ENCODE results near the gene DOCK1. TPM values are rescaled to one million over a fixed set of nuclear protein-coding genes. Genes with fewer than 3 reads are reported as not detected.

Gene DOCK1
- polyA plus RNA-seq, 1 donor, result 29.5 TPM

DNA sequence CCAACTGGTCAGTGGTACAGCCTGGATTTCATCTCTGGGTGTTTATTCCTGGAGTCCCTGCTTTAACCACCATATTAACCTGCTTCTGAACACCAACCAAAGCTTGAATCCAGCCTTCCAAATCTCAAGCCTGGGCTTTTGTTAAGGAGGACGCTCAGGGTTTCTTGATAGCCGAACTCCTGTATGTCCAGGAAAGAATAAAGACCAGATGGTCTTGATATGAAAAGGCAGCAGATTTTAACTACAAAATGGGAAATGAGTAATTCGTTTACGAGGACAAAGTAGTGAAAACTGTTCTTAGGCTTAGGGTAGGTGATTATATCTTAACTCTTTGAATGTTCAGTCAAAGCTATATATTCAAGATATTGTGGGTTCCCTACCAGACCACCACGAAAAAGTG lies 420.3 kb downstream of the DOCK1 start:
- H3K4me3 ChIP-seq (ENCODE audit: low read length), result no peak overlapping the region
- H3K4me1 ChIP-seq (ENCODE audit: control insufficient read depth, insufficient read depth, low read length), result no peaks in the 10 kb centered on the region
- no peaks in the 10 kb centered on the region for H3K9me3 ChIP-seq (ENCODE audit: control insufficient read depth, low read depth, low read length)
- no peak overlapping the region for H3K27ac ChIP-seq (ENCODE audit: low read length)
- 80% methylated on average over 1 of the region's 5 CpGs for WGBS (ENCODE audit: insufficient coverage, low lambda C conversion rate)
- DNase-seq, result no peak
- H3K27me3 ChIP-seq (ENCODE audit: control insufficient read depth, insufficient read depth, low read length), result no peaks in the 10 kb centered on the region
- H3K36me3 ChIP-seq (ENCODE audit: control insufficient read depth, insufficient read depth, low read length), result no peaks in the 10 kb centered on the region

DNA sequence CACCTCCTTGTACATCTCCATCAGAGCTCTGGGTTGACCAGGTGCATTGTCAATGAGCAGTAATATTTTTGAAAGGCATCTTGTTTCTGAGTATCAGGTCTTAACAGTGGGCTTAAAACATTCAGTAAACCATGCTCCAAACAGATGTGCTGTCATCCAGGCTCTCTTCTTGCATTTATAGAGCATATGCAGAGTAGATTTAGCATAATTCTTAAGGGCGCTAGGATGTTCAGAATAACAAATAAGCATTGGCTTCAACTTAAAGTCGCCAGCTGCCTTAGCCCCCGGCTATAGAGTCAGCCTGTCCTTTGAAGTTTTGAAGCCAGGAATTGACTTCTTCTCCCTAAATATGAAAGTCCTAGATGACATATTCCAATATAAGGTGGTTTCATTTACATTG lies 421.7 kb downstream of the DOCK1 start:
- no peak overlapping the region for H3K27ac ChIP-seq (ENCODE audit: low read length)
- H3K27me3 ChIP-seq (ENCODE audit: control insufficient read depth, insufficient read depth, low read length), result no peaks in the 10 kb centered on the region
- H3K36me3 ChIP-seq (ENCODE audit: control insufficient read depth, insufficient read depth, low read length), result no peaks in the 10 kb centered on the region
- no peaks in the 10 kb centered on the region for H3K4me1 ChIP-seq (ENCODE audit: control insufficient read depth, insufficient read depth, low read length)
- H3K9me3 ChIP-seq (ENCODE audit: control insufficient read depth, low read depth, low read length), result no peaks in the 10 kb centered on the region
- no peak for DNase-seq
- no peak overlapping the region for H3K4me3 ChIP-seq (ENCODE audit: low read length)
- 100% methylated on average over 1 of the region's 3 CpGs for WGBS (ENCODE audit: insufficient coverage, low lambda C conversion rate)

DNA sequence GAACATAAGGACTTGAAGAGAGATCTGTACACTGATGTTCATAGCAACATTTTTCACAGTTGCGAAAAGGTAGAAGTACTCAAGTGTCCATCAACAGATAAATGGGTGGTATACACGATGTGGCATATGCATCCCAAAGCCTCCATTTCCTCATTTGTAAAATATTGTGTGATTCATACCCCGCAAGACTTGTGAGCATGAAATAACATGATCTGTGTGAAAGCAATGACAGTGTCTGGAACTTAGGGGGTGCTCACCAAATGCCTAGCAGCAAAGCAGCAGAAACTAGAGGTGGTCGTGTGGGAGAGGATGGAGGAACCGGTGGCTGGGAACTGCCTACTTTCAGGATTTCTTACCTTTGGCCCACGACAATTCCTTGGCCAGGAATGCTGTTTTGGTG lies 426.5 kb downstream of the DOCK1 start:
- Histone ChIP-seq H3K9me3 (ENCODE audit: control insufficient read depth, low read depth, low read length) (no peaks in the 10 kb centered on the region), H3K4me3 (ENCODE audit: low read length) (no peak overlapping the region), H3K4me1 (ENCODE audit: control insufficient read depth, insufficient read depth, low read length) (no peaks in the 10 kb centered on the region), H3K36me3 (ENCODE audit: control insufficient read depth, insufficient read depth, low read length) (no peaks in the 10 kb centered on the region), H3K27me3 (ENCODE audit: control insufficient read depth, insufficient read depth, low read length) (no peaks in the 10 kb centered on the region), H3K27ac (ENCODE audit: low read length) (no peak overlapping the region)
- DNase-seq, result no peak
- no CpG with 5 or more reads among the region's 6 CpGs for WGBS (ENCODE audit: insufficient coverage, low lambda C conversion rate)

DNA sequence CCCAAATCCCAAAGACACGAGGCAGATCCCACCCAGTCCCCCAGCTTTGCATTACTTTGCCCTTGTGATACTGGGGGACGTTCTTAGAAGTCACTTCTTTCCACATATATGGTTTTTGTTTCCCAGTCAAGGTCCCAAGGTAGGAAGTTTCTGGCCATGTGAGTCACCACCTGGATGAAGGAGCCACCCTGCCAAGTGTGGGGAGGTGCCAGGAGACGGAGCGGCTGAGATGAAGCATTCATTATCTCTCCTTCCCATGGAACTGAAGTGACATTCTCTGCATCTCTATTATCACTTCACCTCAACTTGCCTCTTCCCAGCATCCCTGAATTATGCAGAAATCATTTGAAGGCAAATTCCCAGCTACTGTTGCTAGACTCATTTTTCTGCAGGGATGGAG lies 427.4 kb downstream of the DOCK1 start:
- no peaks in the 10 kb centered on the region for H3K36me3 ChIP-seq (ENCODE audit: control insufficient read depth, insufficient read depth, low read length)
- 80% methylated on average over 1 of the region's 4 CpGs for WGBS (ENCODE audit: insufficient coverage, low lambda C conversion rate)
- no peak overlapping the region for H3K4me3 ChIP-seq (ENCODE audit: low read length)
- H3K4me1 ChIP-seq (ENCODE audit: control insufficient read depth, insufficient read depth, low read length), result no peaks in the 10 kb centered on the region
- no peak overlapping the region for H3K27ac ChIP-seq (ENCODE audit: low read length)
- no peaks in the 10 kb centered on the region for H3K9me3 ChIP-seq (ENCODE audit: control insufficient read depth, low read depth, low read length)
- H3K27me3 ChIP-seq (ENCODE audit: control insufficient read depth, insufficient read depth, low read length), result no peaks in the 10 kb centered on the region
- DNase-seq, result no peak

DNA sequence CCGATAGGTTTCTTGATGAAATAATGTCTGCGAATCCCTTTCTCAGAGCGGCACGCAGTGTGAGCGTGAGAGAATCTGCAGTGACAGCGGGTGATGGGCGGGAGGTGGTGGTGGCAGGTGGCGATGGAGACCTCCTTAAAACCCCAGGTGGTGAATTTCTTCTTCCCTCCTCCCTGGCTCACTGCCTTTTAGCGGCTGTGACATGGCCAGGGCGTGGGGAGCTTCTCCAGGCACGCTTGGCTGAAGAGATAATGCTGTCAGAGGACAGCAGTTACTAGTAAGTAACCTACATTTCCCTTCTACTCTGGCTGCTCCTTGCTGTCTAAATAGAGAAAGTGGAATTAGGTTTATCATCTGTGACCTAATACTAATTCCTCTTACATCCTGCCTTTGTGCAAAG lies 432.6 kb downstream of the DOCK1 start:
- H3K4me3 ChIP-seq (ENCODE audit: low read length), result no peak overlapping the region

DNA sequence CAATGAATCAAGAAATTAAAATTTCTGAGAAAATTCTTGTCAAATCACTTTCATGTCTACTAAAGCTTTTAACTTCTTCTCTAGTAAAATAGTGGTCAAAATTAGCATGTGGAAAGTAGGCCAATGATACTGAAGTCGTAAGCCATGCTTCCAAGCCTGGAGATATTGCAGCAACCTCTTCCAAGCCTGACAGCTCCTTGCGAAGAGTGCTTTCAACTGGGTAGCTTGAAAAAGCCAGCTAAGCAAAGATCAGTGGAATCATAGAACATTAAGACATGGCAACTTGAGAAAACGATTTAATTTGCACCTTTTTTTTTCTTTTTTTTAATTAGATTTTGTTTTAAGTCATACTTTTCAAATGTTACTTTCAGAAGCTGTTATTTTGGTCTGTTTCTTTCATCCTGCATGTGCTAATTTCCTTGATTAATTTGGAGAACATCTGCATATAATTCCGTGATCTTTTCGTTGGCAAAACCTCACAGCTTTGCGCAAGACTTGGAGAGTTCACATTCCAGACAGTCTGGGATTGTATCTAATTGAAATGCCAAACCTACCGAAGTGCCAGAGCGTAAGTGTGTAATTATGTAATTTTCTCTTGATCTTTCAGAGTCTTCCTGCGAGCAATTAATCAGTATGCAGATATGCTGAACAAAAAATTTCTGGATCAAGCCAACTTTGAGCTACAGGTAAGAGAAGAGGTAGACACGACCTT lies 433.3 kb downstream of the DOCK1 start:
- no peaks in the 10 kb centered on the region for H3K4me1 ChIP-seq (ENCODE audit: control insufficient read depth, insufficient read depth, low read length)
- H3K27me3 ChIP-seq (ENCODE audit: control insufficient read depth, insufficient read depth, low read length), result no peaks in the 10 kb centered on the region
- no peak for DNase-seq
- H3K27ac ChIP-seq (ENCODE audit: low read length), result no peak overlapping the region
- no peaks in the 10 kb centered on the region for H3K36me3 ChIP-seq (ENCODE audit: control insufficient read depth, insufficient read depth, low read length)
- 75% methylated on average over 1 of the region's 10 CpGs for WGBS (ENCODE audit: insufficient coverage, low lambda C conversion rate)
- no peak overlapping the region for H3K4me3 ChIP-seq (ENCODE audit: low read length)
- no peaks in the 10 kb centered on the region for H3K9me3 ChIP-seq (ENCODE audit: control insufficient read depth, low read depth, low read length)

More for the DNA sequence above, 432.6 kb downstream of the DOCK1 start:
- no peaks in the 10 kb centered on the region for H3K4me1 ChIP-seq (ENCODE audit: control insufficient read depth, insufficient read depth, low read length)
- H3K36me3 ChIP-seq (ENCODE audit: control insufficient read depth, insufficient read depth, low read length), result no peaks in the 10 kb centered on the region
- H3K9me3 ChIP-seq (ENCODE audit: control insufficient read depth, low read depth, low read length), result no peaks in the 10 kb centered on the region
- no CpG with 5 or more reads among the region's 11 CpGs for WGBS (ENCODE audit: insufficient coverage, low lambda C conversion rate)
- DNase-seq, result no peak
- H3K27me3 ChIP-seq (ENCODE audit: control insufficient read depth, insufficient read depth, low read length), result no peaks in the 10 kb centered on the region
- H3K27ac ChIP-seq (ENCODE audit: low read length), result no peak overlapping the region

DNA sequence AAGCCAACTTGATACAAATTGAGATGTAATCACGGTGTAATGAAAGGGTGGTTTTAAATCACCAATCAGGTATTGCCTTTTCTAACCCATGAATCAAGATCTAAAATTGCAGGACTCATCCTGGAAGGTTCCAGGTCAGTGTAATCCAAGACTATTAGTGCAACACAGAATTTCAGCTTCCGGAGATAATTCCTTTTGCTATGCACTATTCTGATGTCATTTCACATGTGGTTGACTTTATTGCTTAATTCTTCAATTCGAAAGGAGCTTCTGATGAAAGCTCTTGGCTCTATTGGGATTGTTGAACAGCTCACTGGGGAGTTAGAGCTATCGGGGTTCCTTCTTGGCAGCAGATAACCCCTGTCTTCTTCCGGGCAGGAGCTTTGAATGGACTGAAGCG lies 438.6 kb downstream of the DOCK1 start:
- Histone ChIP-seq H3K27me3 (ENCODE audit: control insufficient read depth, insufficient read depth, low read length) (no peaks in the 10 kb centered on the region), H3K4me1 (ENCODE audit: control insufficient read depth, insufficient read depth, low read length) (no peaks in the 10 kb centered on the region), H3K9me3 (ENCODE audit: control insufficient read depth, low read depth, low read length) (no peaks in the 10 kb centered on the region), H3K4me3 (ENCODE audit: low read length) (no peak overlapping the region), H3K36me3 (ENCODE audit: control insufficient read depth, insufficient read depth, low read length) (peaks cover 20% of the 10 kb centered on the region), H3K27ac (ENCODE audit: low read length) (no peak overlapping the region)
- DNase-seq, result no peak
- WGBS (ENCODE audit: insufficient coverage, low lambda C conversion rate), result 67% methylated on average over 1 of the region's 6 CpGs

DNA sequence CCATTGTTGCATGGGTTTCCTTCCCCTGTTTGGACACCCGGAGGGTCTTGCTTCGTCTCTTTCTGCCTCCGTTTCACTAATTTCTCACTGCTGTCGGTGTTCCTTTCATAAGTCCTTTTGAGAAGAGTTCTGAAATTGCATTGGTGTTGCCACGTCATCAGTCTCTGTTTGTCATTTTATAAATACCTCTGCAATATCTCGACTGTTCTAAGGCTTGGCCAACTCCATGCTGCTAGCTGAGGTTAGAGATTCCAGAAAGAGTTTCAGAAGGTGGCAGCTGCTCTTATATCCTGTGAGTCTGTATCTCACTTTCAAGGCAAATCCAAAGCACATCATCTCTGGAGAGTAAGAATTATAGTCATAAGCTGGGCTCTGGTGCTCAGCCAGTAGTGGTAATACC lies 439.1 kb downstream of the DOCK1 start:
- no peaks in the 10 kb centered on the region for H3K27me3 ChIP-seq (ENCODE audit: control insufficient read depth, insufficient read depth, low read length)
- no peak for DNase-seq
- H3K4me1 ChIP-seq (ENCODE audit: control insufficient read depth, insufficient read depth, low read length), result no peaks in the 10 kb centered on the region
- 100% methylated on average over 1 of the region's 6 CpGs for WGBS (ENCODE audit: insufficient coverage, low lambda C conversion rate)
- no peak overlapping the region for H3K4me3 ChIP-seq (ENCODE audit: low read length)
- peaks cover 20% of the 10 kb centered on the region for H3K36me3 ChIP-seq (ENCODE audit: control insufficient read depth, insufficient read depth, low read length)
- no peak overlapping the region for H3K27ac ChIP-seq (ENCODE audit: low read length)
- H3K9me3 ChIP-seq (ENCODE audit: control insufficient read depth, low read depth, low read length), result no peaks in the 10 kb centered on the region

DNA sequence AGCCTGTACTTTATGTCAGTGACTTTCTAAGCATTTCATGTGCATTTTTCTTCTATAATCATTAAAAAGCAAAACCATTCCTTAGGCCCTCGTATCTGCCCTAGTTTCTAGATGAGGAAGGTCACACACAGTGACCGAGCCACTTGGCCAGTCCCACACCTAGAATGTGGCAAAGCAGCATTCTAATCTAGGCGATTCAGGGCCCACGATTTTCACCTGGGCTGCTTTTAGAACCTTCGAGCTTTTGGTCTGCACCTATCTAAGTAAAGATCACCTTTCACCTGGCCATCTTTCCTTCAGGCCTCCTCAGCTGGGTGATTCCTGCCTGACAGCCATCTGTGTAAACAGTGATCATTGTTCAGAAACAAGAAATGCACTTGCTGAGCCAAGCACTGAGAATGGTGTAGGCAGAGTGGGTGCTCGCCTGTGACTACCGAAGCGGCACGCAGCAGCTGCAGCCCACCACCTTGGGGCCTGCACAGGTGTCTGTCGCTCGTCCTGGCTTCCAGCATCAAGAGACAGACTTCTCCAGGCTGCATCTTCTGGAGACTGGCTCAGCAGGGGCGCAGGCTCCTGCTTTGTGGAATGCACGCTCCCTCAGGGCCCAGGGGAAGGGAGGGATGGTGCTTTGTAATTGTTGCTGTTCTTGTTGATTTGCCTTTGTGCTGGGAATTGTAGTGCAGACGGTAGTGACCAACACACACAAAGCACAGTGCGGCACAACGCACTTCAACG lies 440.2 kb downstream of the DOCK1 start:
- H3K27me3 ChIP-seq (ENCODE audit: control insufficient read depth, insufficient read depth, low read length), result no peaks in the 10 kb centered on the region
- no peak for DNase-seq

DNA sequence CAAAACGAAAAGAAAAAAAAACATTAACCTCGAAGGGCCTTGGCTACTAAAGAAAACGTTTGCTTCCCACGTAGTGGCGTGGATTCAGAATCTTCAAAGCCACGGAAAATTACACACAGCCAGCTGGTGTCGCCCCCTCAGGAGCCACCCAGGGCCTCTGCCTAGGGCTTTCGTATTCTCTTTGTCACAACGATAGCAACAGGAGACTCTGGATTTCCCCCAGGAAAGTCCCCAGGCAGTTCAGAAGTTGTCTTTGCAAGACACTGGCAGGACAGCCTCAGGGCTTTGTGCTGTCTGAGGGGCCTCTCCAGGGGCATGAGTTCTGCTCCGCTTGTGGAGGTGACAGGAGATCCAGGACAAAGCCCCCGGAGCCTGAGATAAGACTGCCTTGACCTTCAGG lies 441.4 kb downstream of the DOCK1 start:
- WGBS (ENCODE audit: insufficient coverage, low lambda C conversion rate), result 100% methylated on average over 1 of the region's 11 CpGs
- Histone ChIP-seq H3K27ac (ENCODE audit: low read length) (no peak overlapping the region), H3K36me3 (ENCODE audit: control insufficient read depth, insufficient read depth, low read length) (peaks cover 20% of the 10 kb centered on the region), H3K9me3 (ENCODE audit: control insufficient read depth, low read depth, low read length) (no peaks in the 10 kb centered on the region), H3K4me3 (ENCODE audit: low read length) (no peak overlapping the region), H3K4me1 (ENCODE audit: control insufficient read depth, insufficient read depth, low read length) (no peaks in the 10 kb centered on the region), H3K27me3 (ENCODE audit: control insufficient read depth, insufficient read depth, low read length) (no peaks in the 10 kb centered on the region)
- DNase-seq, result no peak

More for the DNA sequence above, 440.2 kb downstream of the DOCK1 start:
- WGBS (ENCODE audit: insufficient coverage, low lambda C conversion rate), result 100% methylated on average over 1 of the region's 17 CpGs
- Histone ChIP-seq H3K4me3 (ENCODE audit: low read length) (no peak overlapping the region), H3K36me3 (ENCODE audit: control insufficient read depth, insufficient read depth, low read length) (peaks cover 20% of the 10 kb centered on the region), H3K27ac (ENCODE audit: low read length) (no peak overlapping the region), H3K4me1 (ENCODE audit: control insufficient read depth, insufficient read depth, low read length) (no peaks in the 10 kb centered on the region), H3K9me3 (ENCODE audit: control insufficient read depth, low read depth, low read length) (no peaks in the 10 kb centered on the region)
